ENCODE results near the gene RAB21. TPM values are rescaled to one million over a fixed set of nuclear protein-coding genes. Genes with fewer than 3 reads are reported as not detected.

RAB21 gene
- total RNA-seq, 1 donor from 2014 or later: 83.8 TPM

GRCh38 chr12:71838231-71838630 is 83.6 kb downstream of the RAB21 start:
- H3K4me1 ChIP-seq: peaks cover 21% of the 10 kb centered on the region
- intact Hi-C loops (cut with DNase I): no loop called here
- no peak for TF ChIP-seq CTCF (IDR thresholded peaks at IDR 0.05)
- H3K27ac ChIP-seq: peak overlapping the region; percentile 97
- no peaks in the 10 kb centered on the region for H3K9me3 ChIP-seq
- no peak for ATAC-seq
- no peak for DNase-seq
- no peaks in the 10 kb centered on the region for H3K27me3 ChIP-seq
- no peaks in the 10 kb centered on the region for H3K36me3 ChIP-seq
- no peak overlapping the region for H3K4me3 ChIP-seq

- Histone ChIP-seq H3K36me3 (no peaks in the 10 kb centered on the region), H3K4me3 (peak overlapping the region; percentile 88), H3K4me1 (peaks cover 21% of the 10 kb centered on the region), H3K27ac (peak overlapping the region; percentile 97), H3K9me3 (no peaks in the 10 kb centered on the region), H3K27me3 (no peaks in the 10 kb centered on the region)
- no peak for TF ChIP-seq CTCF (IDR thresholded peaks at IDR 0.05)
- intact Hi-C loops (cut with DNase I): no loop called here
- ATAC-seq (no peak), DNase-seq (no peak)
These were observed 84.0 kb downstream of the RAB21 start for GRCh38 chr12:71838676-71839075.

- intact Hi-C loops (cut with DNase I): no loop called here
- peak overlapping the region; percentile 88 for H3K4me3 ChIP-seq
- no peaks in the 10 kb centered on the region for H3K27me3 ChIP-seq
- DNase-seq (no peak), ATAC-seq (no peak)
- no peak for TF ChIP-seq CTCF (IDR thresholded peaks at IDR 0.05)
- H3K4me1 ChIP-seq: peaks cover 32% of the 10 kb centered on the region
- no peaks in the 10 kb centered on the region for H3K9me3 ChIP-seq
- peak overlapping the region; percentile 97 for H3K27ac ChIP-seq
- peaks cover 6% of the 10 kb centered on the region for H3K36me3 ChIP-seq
These were observed 85.7 kb downstream of the RAB21 start for GRCh38 chr12:71840231-71840847.

- ATAC-seq (peak; percentile 63), DNase-seq (no peak)
- intact Hi-C loops (cut with DNase I): no loop called here
- peaks cover 55% of the 10 kb centered on the region for H3K4me1 ChIP-seq
- no peak overlapping the region for H3K4me3 ChIP-seq
- H3K36me3 ChIP-seq: peaks cover 9% of the 10 kb centered on the region
- H3K27me3 ChIP-seq: no peaks in the 10 kb centered on the region
- no peak overlapping the region for H3K27ac ChIP-seq
- TF ChIP-seq CTCF (IDR thresholded peaks at IDR 0.05): peak; percentile 63
- H3K9me3 ChIP-seq: no peaks in the 10 kb centered on the region
These were observed 91.8 kb downstream of the RAB21 start for GRCh38 chr12:71846322-71846940.

- ATAC-seq: no peak
- intact Hi-C loops (cut with DNase I): no loop called here
These were observed 93.5 kb downstream of the RAB21 start for GRCh38 chr12:71848212-71848611.

More at GRCh38 chr12:71848212-71848611, 93.5 kb downstream of the RAB21 start:
- no peak for DNase-seq
- no peak overlapping the region for H3K27ac ChIP-seq
- no peak for TF ChIP-seq CTCF (IDR thresholded peaks at IDR 0.05)
- peaks cover 39% of the 10 kb centered on the region for H3K4me1 ChIP-seq
- no peak overlapping the region for H3K4me3 ChIP-seq
- H3K9me3 ChIP-seq: no peaks in the 10 kb centered on the region
- no peaks in the 10 kb centered on the region for H3K27me3 ChIP-seq
- peaks cover 9% of the 10 kb centered on the region for H3K36me3 ChIP-seq
